WTC11 (cell line): ENCODE data around the gene NAGS. TPM values are rescaled to one million over a fixed set of nuclear protein-coding genes. Genes with fewer than 3 reads are reported as not detected.

Experiments
- ATAC-seq: fragments of 200-7000 bp; cut with Tn5 transposase; 2 replicates; pipeline ENCODE4 v1.10.0; 2021; ENCODE audit warnings: mild to moderate bottlenecking, moderate library complexity
- CTCF ChIA-PET: fragments of 300-600 bp; sonication (Branson Sonifier 250); formaldehyde crosslinking; loops from one replicate; lab custom pipeline; 2021; ENCODE audit warnings: antibody characterized with exemption; lab: Charles Lee
- POLR2A ChIA-PET: fragments of 350-600 bp; sonication (Branson Sonifier 250); formaldehyde crosslinking; loops from one replicate; lab custom pipeline; 2021; ENCODE audit warnings: antibody characterized with exemption; lab: Charles Lee
- DNase-seq: peaks from one replicate; pipeline ENCODE4 v3.0.0; 2021; ENCODE audit warnings: low spot score
- H3K27ac Mint-ChIP-seq: 2 replicates; pipeline ENCODE4 v1.8.0; 2021; ENCODE audit warnings: mixed read lengths
- H3K27me3 Mint-ChIP-seq: 2 replicates; pipeline ENCODE4 v1.8.0; 2021; ENCODE audit warnings: low read depth, mild to moderate bottlenecking, moderate library complexity, mixed read lengths
- H3K36me3 Mint-ChIP-seq: 2 replicates; pipeline ENCODE4 v1.8.0; 2021; ENCODE audit warnings: mixed read lengths
- H3K4me1 Mint-ChIP-seq: 2 replicates; pipeline ENCODE4 v1.8.0; 2022; ENCODE audit warnings: mixed read lengths
- H3K4me3 Mint-ChIP-seq: 2 replicates; pipeline ENCODE4 v1.8.0; 2021; ENCODE audit warnings: mild to moderate bottlenecking, moderate library complexity, mixed read lengths
- H3K9me3 Mint-ChIP-seq: 2 replicates; pipeline ENCODE4 v1.8.0; 2021; ENCODE audit warnings: mixed read lengths
- E2F5 ChIP-seq: sonication (generic); formaldehyde crosslinking; IDR thresholded peaks from 2 replicates; pipeline ENCODE4 v1.8.1; 2022; ENCODE audit warnings: mild to moderate bottlenecking, moderate library complexity, missing genetic modification reagents
- ESRRA ChIP-seq: sonication (generic); formaldehyde crosslinking; IDR thresholded peaks from 2 replicates; pipeline ENCODE4 v1.8.1; 2022; ENCODE audit warnings: mild to moderate bottlenecking, missing genetic modification reagents, borderline replicate concordance
- ETV6 ChIP-seq: sonication (generic); formaldehyde crosslinking; IDR thresholded peaks from 2 replicates; pipeline ENCODE4 v1.8.1; 2022; ENCODE audit warnings: mild to moderate bottlenecking, missing genetic modification reagents
- FOXP1 ChIP-seq: sonication (generic); formaldehyde crosslinking; IDR thresholded peaks from 2 replicates; pipeline ENCODE4 v1.8.0; 2022; ENCODE audit warnings: missing genetic modification reagents, mild to moderate bottlenecking, moderate library complexity, borderline replicate concordance
- JAZF1 ChIP-seq: fragments of 250-450 bp; sonication (Bioruptor Pico); IDR thresholded peaks from 2 replicates; pipeline ENCODE4 v1.9.0; 2021; ENCODE audit warnings: moderate library complexity, mild to moderate bottlenecking, inconsistent platforms
- NFE2L1 ChIP-seq: sonication (generic); formaldehyde crosslinking; IDR thresholded peaks from 2 replicates; pipeline ENCODE4 v1.8.1; 2023; ENCODE audit warnings: missing genetic modification reagents
- RORB ChIP-seq: fragments of 250-450 bp; sonication (Bioruptor Pico); IDR thresholded peaks from 2 replicates; pipeline ENCODE4 v1.9.0; 2021; ENCODE audit warnings: mild to moderate bottlenecking
- USF2 ChIP-seq: sonication (generic); formaldehyde crosslinking; IDR thresholded peaks from 2 replicates; pipeline ENCODE4 v1.8.1; 2023; ENCODE audit warnings: mild to moderate bottlenecking, missing genetic modification reagents, moderate library complexity
- ZMAT4 ChIP-seq: fragments of 250-450 bp; sonication (Bioruptor Pico); IDR thresholded peaks from 2 replicates; pipeline ENCODE4 v1.9.0; 2021; ENCODE audit warnings: mild to moderate bottlenecking
- ZNF219 ChIP-seq: sonication (generic); formaldehyde crosslinking; IDR thresholded peaks from 2 replicates; pipeline ENCODE4 v1.8.0; 2023; ENCODE audit warnings: missing genetic modification reagents, mild to moderate bottlenecking, borderline replicate concordance
- ZNF416 ChIP-seq: fragments of 250-450 bp; sonication (Bioruptor Pico); IDR thresholded peaks from 2 replicates; pipeline ENCODE4 v1.9.0; 2021; ENCODE audit warnings: mild to moderate bottlenecking, inconsistent platforms
- ZNF423 ChIP-seq: fragments of 250-450 bp; sonication (Bioruptor Pico); IDR thresholded peaks from 2 replicates; pipeline ENCODE4 v2.1.2; 2022; ENCODE audit warnings: mild to moderate bottlenecking, moderate library complexity
- total RNA-seq: library from RNA; stranded (reverse); gene quantifications from 3 replicates; pipeline ENCODE4 v1.2.3, GENCODE V29; 2021
- TF ChIP-seq, protein P1 (sequence below): sonication (generic); formaldehyde crosslinking; IDR thresholded peaks from 2 replicates; pipeline ENCODE4 v1.8.1; 2022; ENCODE audit warnings: low read depth, mild to moderate bottlenecking, moderate library complexity, missing genetic modification reagents, borderline replicate concordance
- TF ChIP-seq, protein P2 (sequence below): fragments of 250-450 bp; sonication (Bioruptor Pico); IDR thresholded peaks from 2 replicates; pipeline ENCODE4 v1.9.0; 2021; ENCODE audit warnings: moderate library complexity, mild to moderate bottlenecking, inconsistent platforms, borderline replicate concordance
- TF ChIP-seq, protein P3 (sequence below): fragments of 200-600 bp; IDR thresholded peaks from 2 replicates; pipeline ENCODE4 v1.8.0; 2022; ENCODE audit warnings: antibody characterized with exemption
- TF ChIP-seq, protein P4 (sequence below): sonication (generic); formaldehyde crosslinking; IDR thresholded peaks from 2 replicates; pipeline ENCODE4 v1.8.0; 2023; ENCODE audit warnings: missing genetic modification reagents
- TF ChIP-seq, protein P5 (sequence below): sonication (generic); formaldehyde crosslinking; conservative IDR thresholded peaks from 2 replicates; pipeline ENCODE4 v1.8.1; 2023; ENCODE audit warnings: mild to moderate bottlenecking, low read depth, missing genetic modification reagents, moderate library complexity

NAGS gene
- total RNA-seq, 1 experiment from 2014 or later: 8.6 TPM

- TF ChIP-seq, protein P1, sequence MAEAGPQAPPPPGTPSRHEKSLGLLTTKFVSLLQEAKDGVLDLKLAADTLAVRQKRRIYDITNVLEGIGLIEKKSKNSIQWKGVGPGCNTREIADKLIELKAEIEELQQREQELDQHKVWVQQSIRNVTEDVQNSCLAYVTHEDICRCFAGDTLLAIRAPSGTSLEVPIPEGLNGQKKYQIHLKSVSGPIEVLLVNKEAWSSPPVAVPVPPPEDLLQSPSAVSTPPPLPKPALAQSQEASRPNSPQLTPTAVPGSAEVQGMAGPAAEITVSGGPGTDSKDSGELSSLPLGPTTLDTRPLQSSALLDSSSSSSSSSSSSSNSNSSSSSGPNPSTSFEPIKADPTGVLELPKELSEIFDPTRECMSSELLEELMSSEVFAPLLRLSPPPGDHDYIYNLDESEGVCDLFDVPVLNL: no peak
- TF ChIP-seq, protein P2, sequence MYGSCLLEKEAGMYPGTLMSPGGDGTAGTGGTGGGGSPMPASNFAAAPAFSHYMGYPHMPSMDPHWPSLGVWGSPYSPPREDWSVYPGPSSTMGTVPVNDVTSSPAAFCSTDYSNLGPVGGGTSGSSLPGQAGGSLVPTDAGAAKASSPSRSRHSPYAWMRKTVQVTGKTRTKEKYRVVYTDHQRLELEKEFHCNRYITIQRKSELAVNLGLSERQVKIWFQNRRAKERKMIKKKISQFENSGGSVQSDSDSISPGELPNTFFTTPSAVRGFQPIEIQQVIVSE (CRISPR knock-in tag): no peak
- TF ChIP-seq, protein P3, sequence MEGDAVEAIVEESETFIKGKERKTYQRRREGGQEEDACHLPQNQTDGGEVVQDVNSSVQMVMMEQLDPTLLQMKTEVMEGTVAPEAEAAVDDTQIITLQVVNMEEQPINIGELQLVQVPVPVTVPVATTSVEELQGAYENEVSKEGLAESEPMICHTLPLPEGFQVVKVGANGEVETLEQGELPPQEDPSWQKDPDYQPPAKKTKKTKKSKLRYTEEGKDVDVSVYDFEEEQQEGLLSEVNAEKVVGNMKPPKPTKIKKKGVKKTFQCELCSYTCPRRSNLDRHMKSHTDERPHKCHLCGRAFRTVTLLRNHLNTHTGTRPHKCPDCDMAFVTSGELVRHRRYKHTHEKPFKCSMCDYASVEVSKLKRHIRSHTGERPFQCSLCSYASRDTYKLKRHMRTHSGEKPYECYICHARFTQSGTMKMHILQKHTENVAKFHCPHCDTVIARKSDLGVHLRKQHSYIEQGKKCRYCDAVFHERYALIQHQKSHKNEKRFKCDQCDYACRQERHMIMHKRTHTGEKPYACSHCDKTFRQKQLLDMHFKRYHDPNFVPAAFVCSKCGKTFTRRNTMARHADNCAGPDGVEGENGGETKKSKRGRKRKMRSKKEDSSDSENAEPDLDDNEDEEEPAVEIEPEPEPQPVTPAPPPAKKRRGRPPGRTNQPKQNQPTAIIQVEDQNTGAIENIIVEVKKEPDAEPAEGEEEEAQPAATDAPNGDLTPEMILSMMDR: peak; percentile 41; the same call in 1 of the 2 replicates
- TF ChIP-seq ZNF423 (CRISPR knock-in tag): no peak
- no peak for TF ChIP-seq RORB (CRISPR knock-in tag)
- peak; percentile 59 for TF ChIP-seq FOXP1 (CRISPR knock-in tag)
- no peak for TF ChIP-seq USF2 (CRISPR knock-in tag)
- TF ChIP-seq ZMAT4 (CRISPR knock-in tag): no peak
- peak; percentile 53; the same call in 1 of the 2 replicates for TF ChIP-seq ETV6 (CRISPR knock-in tag)
- no peak for TF ChIP-seq JAZF1 (CRISPR knock-in tag)
- TF ChIP-seq E2F5 (CRISPR knock-in tag): no peak
- 0 out of 2 replicates have a peak, but pooled peaks have one; percentile 64 for TF ChIP-seq NFE2L1 (CRISPR knock-in tag)
- TF ChIP-seq ESRRA (CRISPR knock-in tag): peak; percentile 36; the same call in 1 of the 2 replicates
These were observed 20.7 kb upstream of the NAGS start (continued) for GRCh38 chr17:43983515-43984411.

- ATAC-seq: peak; percentile 62
- CTCF ChIA-PET: interaction anchor here (1.1 to 3.1 kb wide), 9 partner anchors 10 to 237 kb away, joined by 3 to 58 read pairs (median 7); partner anchors contain the start of gene CD300LG
These were observed 19.9 kb upstream of the NAGS start for GRCh38 chr17:43984521-43984920.

More at GRCh38 chr17:43984521-43984920, 19.9 kb upstream of the NAGS start:
- H3K27ac Mint-ChIP-seq: no peak overlapping the region; the same call in 1 of the 2 replicates
- H3K36me3 Mint-ChIP-seq: no peaks in the 10 kb centered on the region
- TF ChIP-seq FOXP1 (CRISPR knock-in tag) (no peak), JAZF1 (CRISPR knock-in tag) (no peak), ZNF219 (CRISPR knock-in tag) (no peak), ZNF416 (no peak)
- TF ChIP-seq, protein P2 (CRISPR knock-in tag): no peak
- TF ChIP-seq, protein P4, sequence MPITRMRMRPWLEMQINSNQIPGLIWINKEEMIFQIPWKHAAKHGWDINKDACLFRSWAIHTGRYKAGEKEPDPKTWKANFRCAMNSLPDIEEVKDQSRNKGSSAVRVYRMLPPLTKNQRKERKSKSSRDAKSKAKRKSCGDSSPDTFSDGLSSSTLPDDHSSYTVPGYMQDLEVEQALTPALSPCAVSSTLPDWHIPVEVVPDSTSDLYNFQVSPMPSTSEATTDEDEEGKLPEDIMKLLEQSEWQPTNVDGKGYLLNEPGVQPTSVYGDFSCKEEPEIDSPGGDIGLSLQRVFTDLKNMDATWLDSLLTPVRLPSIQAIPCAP (CRISPR knock-in tag): no peak
- TF ChIP-seq, protein P5, sequence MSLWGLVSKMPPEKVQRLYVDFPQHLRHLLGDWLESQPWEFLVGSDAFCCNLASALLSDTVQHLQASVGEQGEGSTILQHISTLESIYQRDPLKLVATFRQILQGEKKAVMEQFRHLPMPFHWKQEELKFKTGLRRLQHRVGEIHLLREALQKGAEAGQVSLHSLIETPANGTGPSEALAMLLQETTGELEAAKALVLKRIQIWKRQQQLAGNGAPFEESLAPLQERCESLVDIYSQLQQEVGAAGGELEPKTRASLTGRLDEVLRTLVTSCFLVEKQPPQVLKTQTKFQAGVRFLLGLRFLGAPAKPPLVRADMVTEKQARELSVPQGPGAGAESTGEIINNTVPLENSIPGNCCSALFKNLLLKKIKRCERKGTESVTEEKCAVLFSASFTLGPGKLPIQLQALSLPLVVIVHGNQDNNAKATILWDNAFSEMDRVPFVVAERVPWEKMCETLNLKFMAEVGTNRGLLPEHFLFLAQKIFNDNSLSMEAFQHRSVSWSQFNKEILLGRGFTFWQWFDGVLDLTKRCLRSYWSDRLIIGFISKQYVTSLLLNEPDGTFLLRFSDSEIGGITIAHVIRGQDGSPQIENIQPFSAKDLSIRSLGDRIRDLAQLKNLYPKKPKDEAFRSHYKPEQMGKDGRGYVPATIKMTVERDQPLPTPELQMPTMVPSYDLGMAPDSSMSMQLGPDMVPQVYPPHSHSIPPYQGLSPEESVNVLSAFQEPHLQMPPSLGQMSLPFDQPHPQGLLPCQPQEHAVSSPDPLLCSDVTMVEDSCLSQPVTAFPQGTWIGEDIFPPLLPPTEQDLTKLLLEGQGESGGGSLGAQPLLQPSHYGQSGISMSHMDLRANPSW (CRISPR knock-in tag): no peak
- POLR2A ChIA-PET: interaction anchor here (1.8 kb wide), 1 partner anchor 9 kb away, joined by 4 read pairs; no protein-coding TSS in a partner anchor
- H3K4me1 Mint-ChIP-seq: peaks cover 4% of the 10 kb centered on the region; the same call in 1 of the 2 replicates
- H3K4me3 Mint-ChIP-seq: peak overlapping the region; percentile 69
- DNase-seq: peak; percentile 27
- no peaks in the 10 kb centered on the region for H3K9me3 Mint-ChIP-seq
- peaks cover 24% of the 10 kb centered on the region for H3K27me3 Mint-ChIP-seq
